MV-4-11 (cell line): Measurements from ENCODE around the gene SYNDIG1.

ENCODE experiments used
- DNase-seq: peaks from one replicate; lab custom pipeline; 2025; lab: John Stamatoyannopoulos, UW

SYNDIG1 gene

GRCh38 chr20:24469116-24469893, at the start of gene SYNDIG1:
Gene SYNDIG1 (plus strand): TSS chr20:24469629. CDS start chr20:24543098, 73,469 bp downstream.
- no peak for DNase-seq

DNA sequence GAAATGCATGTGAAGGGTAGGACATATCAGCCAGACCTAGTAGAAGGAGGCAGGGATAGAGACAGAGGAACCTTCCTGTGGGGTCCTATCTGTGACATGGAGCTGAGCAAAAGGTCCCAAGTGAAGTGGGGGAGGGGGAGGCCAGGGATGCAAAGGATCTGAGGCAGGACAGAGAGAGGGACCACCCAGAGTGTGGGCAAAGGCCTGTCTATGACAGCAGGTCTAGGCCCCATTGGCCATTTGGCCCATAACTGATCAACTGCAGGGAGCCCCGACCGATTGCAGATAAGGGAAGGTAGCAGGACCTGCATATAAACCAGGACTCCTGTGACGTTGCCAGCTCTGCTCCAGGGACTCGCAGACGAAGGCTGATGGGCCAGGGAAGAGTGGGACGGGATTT, 49.6 kb upstream of the SYNDIG1 start:
- DNase-seq, result no peak

DNA sequence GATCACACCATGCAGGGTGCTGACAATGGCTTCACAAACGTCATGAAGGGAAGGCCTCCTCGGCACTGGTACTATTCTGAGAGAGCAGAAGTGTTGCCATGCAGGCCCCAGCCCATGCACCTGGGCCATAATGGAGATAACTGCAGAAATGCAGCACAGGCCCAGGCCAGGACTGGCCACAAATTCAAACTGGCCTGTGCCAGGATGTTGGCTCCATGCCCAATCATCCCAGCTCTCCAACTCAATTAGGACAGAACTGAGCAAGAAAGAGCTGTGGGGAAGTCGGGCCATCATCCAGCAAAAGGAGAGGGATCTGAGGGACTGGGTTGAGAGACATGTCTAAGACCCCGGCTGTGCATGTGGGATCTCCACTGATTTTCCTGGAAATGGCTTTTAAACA, 48.9 kb upstream of the SYNDIG1 start:
- DNase-seq, result no peak

DNA sequence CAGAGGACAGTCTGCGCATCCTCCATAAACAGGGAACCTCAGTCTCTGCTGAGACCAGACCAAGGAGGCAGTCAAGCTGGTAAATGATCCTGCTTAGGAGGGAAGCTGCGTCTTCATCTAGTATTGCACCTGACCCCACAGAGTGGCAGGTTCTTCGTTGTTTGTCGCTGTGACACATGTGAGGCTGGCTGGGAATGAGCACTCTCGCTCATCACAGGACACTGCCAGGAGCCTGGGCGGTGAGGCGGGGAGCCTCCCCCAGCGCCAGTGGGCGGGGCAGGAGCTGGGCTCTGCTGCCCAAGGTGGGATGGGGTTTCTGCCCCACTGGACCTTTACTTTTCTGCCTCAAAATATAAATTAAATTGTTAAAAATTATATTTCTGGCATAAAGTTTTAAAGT, 48.4 kb upstream of the SYNDIG1 start:
- DNase-seq, result no peak

DNA sequence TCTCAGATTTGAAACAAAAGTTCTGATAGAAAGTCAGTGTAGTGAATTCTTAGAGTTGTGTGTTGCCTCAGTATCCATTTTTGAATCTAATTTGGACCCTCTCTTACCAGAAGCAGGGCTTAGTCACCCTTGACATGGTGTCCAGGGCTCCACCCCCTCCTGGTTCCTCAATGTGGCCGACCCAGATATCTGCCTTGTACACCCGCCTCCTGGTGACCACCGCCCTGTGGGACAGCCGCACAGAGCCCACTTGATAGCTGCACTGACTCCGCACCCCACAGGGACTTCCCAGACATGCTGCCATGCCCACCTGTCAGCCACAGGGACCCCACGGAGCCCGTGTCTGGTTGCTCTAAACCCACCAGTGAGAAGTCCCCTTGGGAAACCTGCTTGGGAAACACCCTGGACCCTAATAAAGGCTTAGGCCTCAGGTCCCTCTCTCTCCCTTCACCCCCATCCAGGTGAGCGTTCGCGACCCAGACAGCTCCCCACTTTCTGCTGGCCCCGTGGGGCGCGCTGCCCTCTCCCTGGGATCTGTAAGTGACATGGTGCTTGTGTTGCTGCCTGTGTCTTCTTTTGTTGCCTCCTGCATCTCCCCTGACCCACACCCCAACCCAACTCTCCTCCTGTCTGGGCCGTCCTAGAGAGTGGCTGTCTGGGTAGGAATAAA, 47.2 kb upstream of the SYNDIG1 start:
- DNase-seq, result no peak

DNA sequence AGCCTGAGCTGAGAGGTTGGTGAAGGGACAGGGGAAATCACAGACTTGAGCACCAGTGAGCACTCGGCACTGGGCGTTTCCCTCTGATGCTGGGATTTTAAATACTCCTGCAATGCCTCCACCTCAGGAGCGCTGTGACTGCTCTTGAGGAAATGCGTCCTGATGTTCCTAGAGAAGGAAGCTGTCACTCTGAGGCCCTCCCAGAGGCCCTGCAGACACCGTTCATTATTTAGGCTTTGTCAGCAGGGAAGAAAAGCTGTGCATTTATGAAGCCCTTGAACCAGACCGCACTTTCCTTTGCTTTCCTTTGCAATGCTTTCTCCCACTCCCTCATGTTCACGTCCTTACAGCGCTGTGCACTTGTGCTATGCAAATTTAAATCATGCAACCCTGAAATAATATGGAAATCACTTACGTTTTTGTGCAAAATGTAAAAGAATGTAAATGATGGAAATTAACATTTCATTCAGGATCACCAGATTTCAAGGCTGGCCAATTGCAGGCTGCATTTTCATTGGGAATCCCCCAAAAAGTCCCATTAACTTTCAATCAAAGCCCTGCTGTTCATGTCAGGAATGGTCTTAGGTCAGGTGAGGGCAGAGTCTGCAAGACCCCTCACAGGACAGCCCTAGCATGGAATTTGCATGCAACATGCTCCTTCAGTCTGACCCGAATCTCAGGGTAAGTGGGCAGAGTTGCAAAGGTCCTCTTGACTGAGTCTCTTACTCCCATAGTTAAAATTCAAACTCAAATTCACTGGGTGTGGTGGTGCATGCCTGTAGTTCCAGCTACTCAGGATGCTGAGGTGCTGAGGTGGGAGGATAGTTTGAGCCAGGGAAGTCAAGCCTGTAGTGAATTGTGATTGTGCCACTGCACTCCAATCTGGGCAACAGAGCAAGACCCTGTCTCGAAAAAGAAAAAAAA, 45.8 kb upstream of the SYNDIG1 start:
- no peak for DNase-seq

- no peak for DNase-seq
These were observed 43.8 kb upstream of the SYNDIG1 start for GRCh38 chr20:24425523-24426135.

DNA sequence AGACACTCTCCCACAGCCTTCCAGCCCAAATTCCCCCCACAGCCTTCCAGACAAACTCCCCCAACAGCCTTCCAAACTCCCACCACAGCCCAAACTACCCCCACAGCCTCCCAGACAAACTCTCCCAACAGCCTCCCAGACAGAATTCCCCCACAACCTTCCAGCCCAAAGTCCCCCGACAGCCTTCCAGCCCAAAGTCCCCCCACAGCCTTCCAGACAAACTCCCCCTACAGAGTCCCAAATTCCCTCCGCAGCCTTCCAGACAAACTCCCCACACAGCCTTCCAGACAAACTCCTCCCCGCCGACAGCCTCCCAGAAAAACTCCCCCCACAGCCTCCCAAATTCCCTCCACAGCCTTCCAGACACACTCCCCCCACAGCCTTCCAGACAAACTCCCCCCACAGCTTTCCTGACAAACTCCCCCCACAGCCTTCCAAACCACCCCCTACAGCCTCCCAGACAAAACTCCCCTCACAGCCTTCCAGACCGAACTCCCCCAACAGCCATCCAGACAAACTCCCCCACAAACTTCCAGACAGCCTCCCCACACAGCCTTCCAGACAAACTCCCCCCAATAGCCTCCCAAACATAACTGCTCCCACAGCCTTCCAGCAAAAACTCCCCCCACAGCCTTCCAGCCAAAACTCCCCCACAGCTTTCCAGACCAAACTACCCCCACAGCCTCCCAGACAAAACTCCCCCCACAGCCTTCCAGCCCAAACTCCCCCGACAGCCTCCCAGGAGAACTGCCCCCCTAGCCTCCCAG, 38.0 kb upstream of the SYNDIG1 start:
- DNase-seq, result no peak

DNA sequence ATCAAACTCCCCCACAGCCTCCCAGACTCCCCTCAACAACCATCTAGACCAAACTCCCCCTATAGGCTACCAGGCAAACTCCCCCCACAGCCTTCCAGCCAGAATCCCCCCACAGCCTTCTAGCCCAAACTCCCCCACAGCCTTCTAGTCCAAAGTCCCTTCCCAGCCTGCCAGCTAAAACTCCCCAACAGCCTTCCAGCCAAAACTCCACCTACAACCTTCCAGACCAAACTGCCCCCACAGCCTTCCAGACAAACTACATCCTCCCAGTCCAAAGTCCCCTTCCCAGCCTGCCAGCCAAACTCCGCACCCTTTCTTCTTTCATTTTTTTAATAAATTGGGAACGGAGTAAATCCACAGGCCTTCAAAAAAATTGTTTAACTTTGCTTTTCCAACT, 37.4 kb upstream of the SYNDIG1 start:
- no peak for DNase-seq

DNA sequence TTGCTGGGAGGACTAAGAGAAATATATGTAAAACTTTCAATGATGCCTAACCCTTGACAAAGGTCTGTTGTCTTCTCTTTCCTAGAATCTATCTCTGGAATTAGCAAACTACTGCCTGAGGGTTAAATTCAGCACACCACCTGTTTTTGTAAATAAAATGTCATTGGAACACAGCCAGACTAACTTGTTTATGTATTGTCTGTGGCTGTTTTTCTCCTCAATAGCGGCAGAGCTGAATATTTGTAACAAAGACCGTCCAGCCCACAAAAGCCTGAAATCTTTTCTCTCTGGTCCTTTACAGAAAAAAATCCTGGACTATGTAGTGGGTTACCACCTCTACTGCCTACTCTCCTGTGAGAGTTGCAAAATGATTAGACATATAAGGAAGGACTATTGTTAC, 33.3 kb upstream of the SYNDIG1 start:
- DNase-seq, result no peak

- DNase-seq, result no peak
These were observed 32.0 kb upstream of the SYNDIG1 start for GRCh38 chr20:24437196-24438082.

- DNase-seq, result no peak
These were observed 31.1 kb upstream of the SYNDIG1 start for GRCh38 chr20:24438331-24438730.

GRCh38 chr20:24439737-24440387, 29.6 kb upstream of the SYNDIG1 start:
- DNase-seq, result no peak

GRCh38 chr20:24441661-24442060, 27.8 kb upstream of the SYNDIG1 start:
- DNase-seq, result no peak

- no peak for DNase-seq
These were observed 26.5 kb upstream of the SYNDIG1 start for GRCh38 chr20:24442909-24443308.

DNA sequence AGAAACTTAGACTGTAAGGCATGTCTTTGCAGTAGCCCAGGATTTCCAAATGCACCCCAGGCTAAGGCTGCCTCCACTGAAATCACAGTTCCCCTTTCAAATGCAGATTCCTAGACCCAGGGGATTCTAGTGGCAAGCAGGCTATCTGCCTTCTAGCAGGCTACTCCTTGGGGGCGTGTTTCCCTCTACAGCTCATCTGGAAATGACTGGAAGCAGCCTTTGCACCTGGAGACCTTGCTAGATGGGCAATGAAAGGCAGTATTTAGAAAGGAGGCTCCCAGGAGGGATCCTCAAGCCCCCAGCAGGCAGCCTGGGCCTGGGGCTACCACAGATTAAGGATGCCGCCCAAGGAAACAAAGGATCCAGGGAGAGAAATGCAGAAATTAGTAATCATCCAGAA, 26.0 kb upstream of the SYNDIG1 start:
- no peak for DNase-seq

DNA sequence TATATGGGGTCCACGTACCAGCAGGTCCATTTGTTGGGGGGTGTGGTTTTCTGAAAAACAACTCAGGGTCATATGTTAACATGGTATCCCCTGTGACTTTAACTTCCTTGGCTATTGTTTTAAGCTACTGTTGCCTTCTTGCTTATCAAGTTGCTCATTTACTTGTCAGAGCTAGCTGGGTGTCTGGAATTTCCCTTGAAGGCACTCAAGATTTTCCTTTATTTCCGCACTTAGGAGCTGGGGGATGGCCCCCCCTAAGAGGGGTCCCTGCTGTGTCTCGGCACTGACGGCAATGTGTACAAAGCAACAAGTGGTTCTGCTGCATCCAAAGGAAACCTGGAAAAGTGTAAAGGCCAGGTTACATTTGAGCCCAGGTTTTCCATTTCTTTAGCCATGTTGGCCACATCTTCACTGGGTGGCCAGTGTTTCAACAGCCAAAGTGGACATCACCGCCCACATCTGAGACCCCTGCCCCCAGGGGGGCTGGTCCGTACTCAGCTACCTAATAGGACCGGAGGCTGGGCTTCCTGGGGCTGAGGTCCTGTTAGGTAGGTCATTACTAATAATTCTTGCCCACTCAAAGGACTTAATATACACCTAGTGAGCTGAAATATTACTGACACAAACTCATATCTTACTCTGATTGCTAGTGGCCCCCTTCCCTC, 24.8 kb upstream of the SYNDIG1 start:
- DNase-seq, result no peak

DNA sequence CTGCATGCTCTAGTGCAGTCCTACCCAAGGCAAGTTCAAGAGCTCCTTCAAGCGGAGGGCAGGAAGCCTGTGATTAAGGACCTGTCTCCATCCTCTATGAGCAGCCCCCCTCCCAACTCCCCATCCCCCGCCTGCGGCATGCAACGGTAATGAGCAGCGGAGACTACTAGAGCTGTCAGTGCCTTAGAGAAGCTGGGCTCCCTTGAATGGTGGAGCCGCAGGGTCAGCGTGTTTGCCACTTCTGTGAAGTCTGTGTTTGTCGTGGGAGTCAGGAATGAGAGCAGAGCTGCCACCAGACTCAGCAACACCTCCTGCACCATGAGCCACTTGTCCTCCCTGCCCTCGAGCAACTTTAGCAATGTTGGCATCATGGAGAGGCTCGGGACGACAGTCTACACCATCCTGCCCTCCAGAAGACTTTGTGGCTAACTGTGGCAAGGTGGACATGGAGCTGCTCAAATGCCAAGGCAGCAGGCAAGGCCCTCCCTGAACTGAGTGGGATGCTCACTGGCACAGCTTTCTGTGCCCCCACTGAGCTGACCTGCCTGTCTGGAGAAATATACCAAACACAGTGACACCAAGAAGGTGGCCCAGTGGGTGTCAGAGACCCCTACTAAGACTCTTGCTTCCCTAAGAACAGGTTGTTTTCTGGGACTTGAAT, 23.8 kb upstream of the SYNDIG1 start:
- no peak for DNase-seq

DNA sequence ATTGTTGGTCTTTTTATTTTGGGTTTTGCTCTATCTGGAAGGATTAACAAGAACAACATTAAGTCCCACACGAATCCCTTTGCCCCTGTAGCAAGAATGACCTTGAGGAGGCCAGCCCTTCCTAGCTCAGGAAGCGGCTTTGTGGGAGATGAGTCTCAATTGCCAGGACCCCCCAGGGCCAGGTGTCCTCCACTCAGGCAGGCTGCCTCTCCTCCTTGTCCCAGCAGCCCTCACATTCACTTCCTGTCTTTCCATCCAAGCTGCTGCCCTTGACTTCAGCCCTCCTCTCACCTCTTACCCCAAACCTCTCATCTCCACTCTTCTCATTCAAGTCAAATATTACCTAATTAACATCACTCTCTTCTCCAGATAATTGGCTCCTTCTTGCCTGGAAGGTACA, 22.6 kb upstream of the SYNDIG1 start:
- DNase-seq, result no peak
